ENCODE data around the gene LAYN. TPM values are rescaled to one million over a fixed set of nuclear protein-coding genes. Genes with fewer than 3 reads are reported as not detected.

The LAYN gene
- total RNA-seq, 2 donors from 2014 or later: 0.52 to 0.67 TPM

DNA sequence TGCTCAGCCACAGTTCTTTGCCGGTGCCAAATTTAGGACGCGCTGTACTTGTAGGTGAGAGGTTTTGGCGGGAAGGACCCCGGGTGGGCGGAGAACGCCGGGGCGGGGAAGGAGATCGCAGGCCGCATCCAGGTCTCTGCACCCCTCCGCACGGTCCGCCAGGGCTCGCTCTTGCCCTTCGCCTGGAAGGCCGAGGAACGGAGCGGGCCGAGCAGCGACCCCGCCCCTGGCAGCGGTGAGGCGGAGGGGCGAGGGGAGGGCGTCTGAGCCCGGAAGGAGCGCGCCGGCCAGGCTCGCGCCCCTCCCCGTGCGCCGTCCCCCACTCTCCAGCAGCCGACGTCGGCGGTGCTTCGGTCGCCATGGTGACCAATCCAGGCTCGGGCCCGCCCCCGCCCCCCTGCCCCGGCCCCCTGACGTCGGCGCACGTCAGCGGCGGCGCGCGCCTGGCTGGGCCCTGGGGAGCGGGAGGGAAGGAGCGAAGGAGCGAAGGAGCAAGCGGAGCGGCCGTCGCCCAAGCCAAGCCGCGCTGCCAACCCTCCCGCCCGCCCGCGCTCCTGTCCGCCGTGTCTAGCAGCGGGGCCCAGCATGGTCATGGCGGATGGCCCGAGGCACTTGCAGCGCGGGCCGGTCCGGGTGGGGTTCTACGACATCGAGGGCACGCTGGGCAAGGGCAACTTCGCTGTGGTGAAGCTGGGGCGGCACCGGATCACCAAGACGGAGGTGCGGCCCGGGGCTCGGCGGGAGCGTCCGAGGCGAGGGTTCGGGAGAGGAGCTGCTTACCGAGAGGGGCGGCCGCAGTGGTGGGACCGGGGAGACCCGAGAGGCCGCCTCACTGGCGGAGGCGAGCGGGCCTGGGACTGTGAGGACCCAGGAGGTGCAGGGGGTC lies 61.7 kb downstream of the LAYN start, which contains the start of gene SIK2:
Gene SIK2, plus strand, starts transcription at position 471 of the 886 bp plus-strand sequence. Its CDS starts 115 bp downstream, at position 586.
- peak within 1 kb of the TSS; percentile 82 to 88 for H3K27ac Mint-ChIP-seq
- ATAC-seq (peak; percentile 95 to 96), DNase-seq (ENCODE audit: low spot score) (peak; percentile 91)
- no peaks in the 10 kb centered on the region for H3K9me3 Mint-ChIP-seq
- peak within 1 kb of the TSS; percentile 98 for H3K4me3 Mint-ChIP-seq
- peaks cover 23 to 31% of the 10 kb centered on the region in 2 donors for H3K4me1 Mint-ChIP-seq (ENCODE audit: low read depth in 2 of 2)
- H3K36me3 Mint-ChIP-seq: peaks cover 7% of the 10 kb centered on the region
- no peaks in the 10 kb centered on the region for H3K27me3 Mint-ChIP-seq

DNA sequence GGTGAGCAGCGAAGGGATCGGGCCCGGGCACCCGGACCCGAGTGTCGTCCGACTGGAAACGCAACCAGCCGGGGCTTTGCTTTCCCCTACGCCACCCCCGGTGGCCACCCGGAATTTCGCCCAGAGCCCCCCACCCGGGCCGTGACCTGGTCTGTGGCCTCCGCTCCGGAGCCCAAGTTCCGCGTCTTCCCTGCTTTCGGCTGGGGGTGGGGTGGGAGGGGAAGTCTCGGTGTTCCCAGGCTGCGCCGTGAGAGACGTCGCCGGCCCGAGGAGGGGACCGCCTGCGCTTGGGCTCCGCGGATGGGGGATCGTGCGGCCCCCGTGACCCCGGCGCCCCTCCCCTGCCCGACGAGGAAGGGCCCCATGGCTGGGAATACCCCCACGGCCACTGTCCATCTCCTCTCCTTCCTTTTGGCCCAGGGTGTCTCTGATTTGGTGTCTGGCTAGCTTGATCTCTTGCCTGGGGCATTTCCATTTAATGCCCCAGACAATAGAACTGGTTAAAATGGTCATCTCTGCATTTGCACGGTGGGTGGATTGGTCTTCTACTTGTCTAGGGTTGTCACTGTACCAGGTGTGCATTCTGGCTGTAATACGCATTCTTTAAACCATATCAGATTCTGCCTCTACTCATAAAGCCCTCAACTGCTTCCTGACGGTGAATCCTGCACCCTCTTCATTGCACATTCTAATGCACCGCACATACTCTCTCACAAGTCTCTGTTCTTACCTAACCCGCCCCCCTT lies 62.5 kb downstream of the LAYN start:
- DNase-seq (ENCODE audit: low spot score) (no peak), ATAC-seq (no peak)
- Mint-ChIP-seq H3K36me3 (peaks cover 7% of the 10 kb centered on the region), H3K27me3 (no peaks in the 10 kb centered on the region), H3K27ac (peak overlapping the region; percentile 82 to 88), H3K4me1 (ENCODE audit: low read depth in 2 of 2) (peaks cover 20 to 26% of the 10 kb centered on the region in 2 donors), H3K9me3 (no peaks in the 10 kb centered on the region), H3K4me3 (peak overlapping the region; percentile 98)

DNA sequence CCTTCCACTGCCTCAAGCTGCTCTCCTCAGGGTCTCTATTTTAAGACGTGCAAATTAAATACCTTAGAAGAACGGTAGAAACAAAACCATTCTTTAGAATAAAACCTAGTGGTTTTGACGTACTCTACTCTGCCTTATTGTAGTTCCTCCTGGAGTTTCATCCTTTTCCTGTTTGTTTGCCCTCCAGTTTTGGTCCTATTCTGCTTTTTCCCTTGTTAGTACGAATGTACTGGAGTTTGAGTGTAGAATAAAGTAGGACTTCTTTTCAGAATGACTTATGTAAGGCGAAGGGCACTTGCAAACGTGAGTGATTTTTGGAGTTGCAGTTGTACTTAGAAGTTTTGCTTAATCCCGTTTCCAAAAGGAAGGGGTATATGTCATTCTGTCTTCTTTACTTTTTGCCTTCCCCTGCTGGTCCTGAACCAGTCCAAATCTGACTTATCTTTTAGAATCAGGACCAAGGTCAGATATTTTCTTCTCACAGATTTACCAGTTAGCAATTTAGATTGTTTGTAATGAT lies 63.2 kb downstream of the LAYN start:
- ATAC-seq (no peak), DNase-seq (ENCODE audit: low spot score) (no peak)
- peak overlapping the region; percentile 82 to 88 for H3K27ac Mint-ChIP-seq
- H3K4me1 Mint-ChIP-seq (ENCODE audit: low read depth in 2 of 2): peaks cover 19 to 24% of the 10 kb centered on the region in 2 donors
- peaks cover 7% of the 10 kb centered on the region for H3K36me3 Mint-ChIP-seq
- H3K27me3 Mint-ChIP-seq: no peaks in the 10 kb centered on the region
- peak overlapping the region; percentile 98 for H3K4me3 Mint-ChIP-seq
- no peaks in the 10 kb centered on the region for H3K9me3 Mint-ChIP-seq

DNA sequence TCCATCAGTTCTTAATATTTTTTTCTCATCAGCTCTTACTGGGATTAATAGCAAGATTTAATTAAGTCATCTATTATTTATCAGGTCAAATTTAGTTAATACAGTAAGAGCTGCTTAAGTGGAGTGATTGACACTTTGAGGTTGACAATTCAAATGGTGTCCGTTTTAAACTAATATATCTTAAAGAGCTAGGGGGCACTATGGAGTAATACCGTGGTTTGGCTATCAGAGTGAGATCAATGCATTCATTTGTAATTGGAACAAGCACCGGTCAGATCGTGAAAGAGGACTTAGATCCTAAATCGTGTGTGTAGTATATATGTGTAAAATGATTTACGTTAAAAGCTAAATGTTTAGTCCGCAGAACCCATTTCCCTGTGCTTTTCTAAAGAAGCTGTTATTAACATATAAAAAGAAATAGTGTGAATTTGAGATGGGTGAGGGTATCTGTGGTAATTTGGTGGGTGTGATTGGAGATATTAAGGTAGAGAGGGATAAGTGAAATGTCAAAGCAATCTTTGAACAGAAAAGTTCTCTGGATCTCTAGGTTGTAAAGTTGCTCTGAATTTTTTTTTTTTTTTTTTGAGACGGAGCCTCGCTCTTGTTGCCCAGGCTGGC lies 64.0 kb downstream of the LAYN start:
- Mint-ChIP-seq H3K9me3 (no peaks in the 10 kb centered on the region), H3K27me3 (no peaks in the 10 kb centered on the region), H3K27ac (peak overlapping the region in 1 of 2 donors; percentile 88), H3K36me3 (peaks cover 7% of the 10 kb centered on the region), H3K4me1 (ENCODE audit: low read depth in 2 of 2) (peaks cover 19 to 24% of the 10 kb centered on the region in 2 donors), H3K4me3 (peak overlapping the region; percentile 98)
- no peak for DNase-seq (ENCODE audit: low spot score)
- ATAC-seq: no peak

DNA sequence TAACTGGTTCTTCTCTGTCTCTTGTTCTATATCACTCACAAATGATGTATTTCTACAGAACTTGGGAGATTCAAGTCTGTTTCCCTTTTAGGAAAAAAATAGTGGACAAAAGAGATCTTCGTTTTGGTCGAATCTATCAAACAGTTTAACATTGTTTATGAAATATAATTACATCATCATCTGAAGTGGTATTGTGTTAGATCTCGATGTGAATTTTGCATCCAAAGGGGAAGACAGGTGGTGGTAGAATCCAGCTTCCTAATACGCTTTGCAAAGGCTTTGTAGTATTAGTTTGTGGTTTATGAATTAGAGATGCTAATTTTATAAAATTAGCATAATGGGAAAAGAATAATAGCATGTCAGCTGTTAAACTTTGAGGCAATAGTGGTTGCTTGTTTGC lies 65.2 kb downstream of the LAYN start:
- Mint-ChIP-seq H3K9me3 (no peaks in the 10 kb centered on the region), H3K4me3 (no peak overlapping the region), H3K36me3 (peaks cover 7% of the 10 kb centered on the region), H3K27ac (no peak overlapping the region), H3K4me1 (ENCODE audit: low read depth in 2 of 2) (peaks cover 19 to 24% of the 10 kb centered on the region in 2 donors), H3K27me3 (no peaks in the 10 kb centered on the region)
- DNase-seq (ENCODE audit: low spot score): no peak
- no peak for ATAC-seq

DNA sequence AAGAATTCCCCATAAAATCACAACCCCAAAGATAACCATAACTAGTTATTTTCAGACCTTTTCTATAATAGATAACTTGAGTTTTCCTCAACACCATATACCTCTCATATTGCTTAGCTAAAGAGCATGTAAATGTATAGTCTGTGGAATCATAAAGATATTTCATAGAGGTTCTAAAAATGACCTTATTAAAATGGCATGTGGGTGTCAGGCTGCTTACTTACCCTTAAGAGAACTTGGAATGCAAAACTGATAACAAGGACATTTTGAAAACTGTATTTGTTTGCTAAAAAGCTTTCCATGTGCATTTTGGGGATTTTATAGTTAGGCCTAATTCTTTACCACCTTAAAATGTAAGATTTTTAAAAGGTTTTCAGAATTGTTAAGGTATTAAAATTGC lies 66.5 kb downstream of the LAYN start:
- no peaks in the 10 kb centered on the region for H3K9me3 Mint-ChIP-seq
- ATAC-seq: no peak
- H3K27ac Mint-ChIP-seq: no peak overlapping the region
- no peaks in the 10 kb centered on the region for H3K27me3 Mint-ChIP-seq
- DNase-seq (ENCODE audit: low spot score): no peak
- no peak overlapping the region for H3K4me3 Mint-ChIP-seq
- H3K4me1 Mint-ChIP-seq (ENCODE audit: low read depth in 2 of 2): peaks cover 16 to 24% of the 10 kb centered on the region in 2 donors
- peaks cover 7% of the 10 kb centered on the region for H3K36me3 Mint-ChIP-seq

DNA sequence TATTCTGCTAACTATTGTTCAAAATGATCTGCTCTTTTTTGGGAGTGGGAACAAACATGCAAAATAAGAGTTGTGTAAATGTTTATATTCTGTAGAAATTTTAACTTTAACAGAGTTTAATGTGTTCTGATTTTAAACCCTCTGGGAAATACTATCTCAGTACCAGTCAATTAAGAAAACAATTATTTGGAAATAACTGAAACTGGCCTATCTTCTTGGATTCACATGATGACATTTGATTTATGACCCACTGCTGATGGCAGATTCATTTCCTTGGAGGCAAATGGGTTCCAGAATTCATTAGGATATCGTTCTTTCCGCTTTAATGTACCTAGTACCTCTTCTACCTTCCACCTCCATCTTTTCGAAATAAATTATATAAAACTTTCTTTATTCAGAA lies 67.2 kb downstream of the LAYN start:
- Mint-ChIP-seq H3K4me1 (ENCODE audit: low read depth in 2 of 2) (peaks cover 16 to 24% of the 10 kb centered on the region in 2 donors), H3K27me3 (no peaks in the 10 kb centered on the region), H3K36me3 (peaks cover 7% of the 10 kb centered on the region), H3K4me3 (no peak overlapping the region), H3K9me3 (no peaks in the 10 kb centered on the region), H3K27ac (no peak overlapping the region)
- DNase-seq (ENCODE audit: low spot score) (no peak), ATAC-seq (no peak)

Other genes with a start within 250 kb of the LAYN start
- gene POU2AF3, start 242.2 kb upstream of the LAYN start, total RNA-seq: not detected
- gene POU2AF1, start 161.4 kb upstream of the LAYN start, total RNA-seq: 1 to 10 TPM in 1 of 2 donors, not detected in 1; 4.2 TPM
- not detected for gene BTG4, start 28.3 kb upstream of the LAYN start, total RNA-seq
- gene HOATZ, start 25.9 kb upstream of the LAYN start, total RNA-seq: not detected
- 1 to 10 TPM; 8.1 to 8.8 TPM for gene SIK2, start 61.7 kb downstream of the LAYN start, total RNA-seq
- 10 to 100 TPM; 56.2 to 72.3 TPM for gene PPP2R1B, start 225.7 kb downstream of the LAYN start, total RNA-seq